Activated CD8-positive, alpha-beta T cell treated with anti-CD3 and anti-CD28 coated beads for 36 hours (primary cell): ENCODE results near the gene SPATS1. TPM values are rescaled to one million over a fixed set of nuclear protein-coding genes. Genes with fewer than 3 reads are reported as not detected.

Source experiments
- ATAC-seq: fragments of 200-7000 bp; cut with Tn5 transposase; one replicate; pipeline ENCODE4 v1.10.0; 2021; ENCODE audit warnings: mild to moderate bottlenecking, moderate library complexity
- CTCF ChIA-PET: fragments of 350-600 bp; sonication (Branson Sonifier 250); formaldehyde crosslinking; loops from one replicate; lab custom pipeline; 2021; ENCODE audit warnings: antibody characterized with exemption; lab: Charles Lee
- POLR2A ChIA-PET: fragments of 350-600 bp; sonication (Branson Sonifier 250); formaldehyde crosslinking; loops from one replicate; lab custom pipeline; 2021; ENCODE audit warnings: antibody characterized with exemption; lab: Charles Lee
- DNase-seq: peaks from one replicate; pipeline ENCODE4 v3.0.0-alpha.2; 2020
- H3K27ac Mint-ChIP-seq: one replicate; pipeline ENCODE4 v1.8.0; 2021; ENCODE audit warnings: mild to moderate bottlenecking, mixed read lengths
- H3K27me3 Mint-ChIP-seq: one replicate; pipeline ENCODE4 v1.8.0; 2021; ENCODE audit warnings: mixed read lengths
- H3K36me3 Mint-ChIP-seq: one replicate; pipeline ENCODE4 v1.8.0; 2021; ENCODE audit warnings: low read depth, mixed read lengths
- H3K4me1 Mint-ChIP-seq: one replicate; pipeline ENCODE4 v1.8.0; 2021; ENCODE audit warnings: low read depth, mixed read lengths
- H3K4me3 Mint-ChIP-seq: one replicate; pipeline ENCODE4 v1.8.0; 2021; ENCODE audit warnings: mild to moderate bottlenecking, moderate library complexity, mixed read lengths
- H3K9me3 Mint-ChIP-seq: one replicate; pipeline ENCODE4 v1.8.0; 2021; ENCODE audit warnings: mixed read lengths
- intact Hi-C: fragments of 100-400 bp; cut with micrococcal nuclease; formaldehyde crosslinking; loops from one replicate; pipeline ENCODE4 v1.10.0; 2022
- total RNA-seq, 2 experiments: library from RNA; stranded (reverse); gene quantifications; one replicate each; pipeline ENCODE4 v1.2.3, GENCODE V29; 2021
- TF ChIP-seq, protein P1 (sequence below): fragments of 200-600 bp; IDR thresholded peaks from one replicate; pipeline ENCODE4 v1.8.0; 2022; ENCODE audit warnings: antibody characterized with exemption, mild to moderate bottlenecking

Gene SPATS1
- total RNA-seq, 2 experiments from 2014 or later = not detected

DNA sequence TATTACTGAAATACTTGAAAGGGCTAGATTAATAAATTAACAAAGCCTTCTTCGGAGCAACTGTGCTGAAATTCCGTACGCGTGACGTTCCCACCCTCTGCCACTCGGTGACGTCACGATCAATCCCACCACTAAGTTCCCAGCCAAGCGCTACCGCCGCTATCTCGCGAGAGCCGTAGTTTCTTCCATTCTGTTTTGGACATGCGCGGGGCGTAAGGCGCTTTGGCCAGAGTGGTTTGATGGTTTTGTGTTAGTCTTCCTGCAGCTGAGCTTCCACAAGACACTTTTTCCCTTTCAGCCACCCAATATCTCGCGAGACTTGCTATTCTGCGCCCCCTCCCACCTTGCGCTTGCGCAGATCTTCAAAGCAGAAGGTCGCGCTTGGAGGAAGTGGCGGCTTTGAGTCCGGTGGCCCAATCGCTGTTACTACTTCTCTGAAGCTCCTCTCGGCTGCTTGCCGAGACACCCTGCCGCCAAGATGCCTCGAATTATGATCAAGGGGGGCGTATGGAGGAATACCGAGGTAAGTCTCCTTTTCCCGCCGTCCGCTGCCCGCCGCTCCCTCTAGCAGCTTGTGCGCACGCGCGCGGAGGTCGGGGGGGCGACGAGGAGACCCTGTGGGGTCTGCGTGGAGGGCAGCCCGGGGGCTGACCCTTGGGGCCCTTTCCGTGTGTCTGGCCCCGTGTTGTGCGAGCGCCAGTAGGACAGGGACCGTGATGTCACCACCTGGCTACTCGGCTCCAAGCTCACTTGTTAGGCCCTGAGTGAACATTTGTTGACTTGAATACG lies 45.1 kb downstream of the SPATS1 start, which contains the start of gene CDC5L:
Gene CDC5L, plus strand, starts transcription at position 361 of the 789 bp plus-strand sequence. Its CDS starts 118 bp downstream, at position 479.
- peak; percentile 97 for ATAC-seq
- TF ChIP-seq, protein P1, sequence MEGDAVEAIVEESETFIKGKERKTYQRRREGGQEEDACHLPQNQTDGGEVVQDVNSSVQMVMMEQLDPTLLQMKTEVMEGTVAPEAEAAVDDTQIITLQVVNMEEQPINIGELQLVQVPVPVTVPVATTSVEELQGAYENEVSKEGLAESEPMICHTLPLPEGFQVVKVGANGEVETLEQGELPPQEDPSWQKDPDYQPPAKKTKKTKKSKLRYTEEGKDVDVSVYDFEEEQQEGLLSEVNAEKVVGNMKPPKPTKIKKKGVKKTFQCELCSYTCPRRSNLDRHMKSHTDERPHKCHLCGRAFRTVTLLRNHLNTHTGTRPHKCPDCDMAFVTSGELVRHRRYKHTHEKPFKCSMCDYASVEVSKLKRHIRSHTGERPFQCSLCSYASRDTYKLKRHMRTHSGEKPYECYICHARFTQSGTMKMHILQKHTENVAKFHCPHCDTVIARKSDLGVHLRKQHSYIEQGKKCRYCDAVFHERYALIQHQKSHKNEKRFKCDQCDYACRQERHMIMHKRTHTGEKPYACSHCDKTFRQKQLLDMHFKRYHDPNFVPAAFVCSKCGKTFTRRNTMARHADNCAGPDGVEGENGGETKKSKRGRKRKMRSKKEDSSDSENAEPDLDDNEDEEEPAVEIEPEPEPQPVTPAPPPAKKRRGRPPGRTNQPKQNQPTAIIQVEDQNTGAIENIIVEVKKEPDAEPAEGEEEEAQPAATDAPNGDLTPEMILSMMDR = no peak
- intact Hi-C loops = no loop called here
- ChIA-PET POLR2A (interaction anchor here (0.8 to 1.8 kb wide), 6 partner anchors 10 to 141 kb away, joined by 3 to 12 read pairs (median 5); partner anchors contain the start of gene HSP90AB1), CTCF (interaction anchor here (1.3 to 1.9 kb wide), 5 partner anchors 9 to 120 kb away, joined by 3 to 8 read pairs (median 4); partner anchors contain the start of gene AARS2)
- H3K4me3 Mint-ChIP-seq = peak within 1 kb of the TSS; percentile 98
- H3K27me3 Mint-ChIP-seq = no peaks in the 10 kb centered on the region
- peaks cover 33% of the 10 kb centered on the region for H3K36me3 Mint-ChIP-seq
- no peaks in the 10 kb centered on the region for H3K9me3 Mint-ChIP-seq
- peaks cover 30% of the 10 kb centered on the region for H3K4me1 Mint-ChIP-seq
- H3K27ac Mint-ChIP-seq = peak within 1 kb of the TSS; percentile 99
- peak; percentile 98 for DNase-seq

GRCh38 chr6:44388135-44388487 lies 45.7 kb downstream of the SPATS1 start:
- Mint-ChIP-seq H3K36me3 (peaks cover 34% of the 10 kb centered on the region), H3K27ac (peak overlapping the region; percentile 99), H3K9me3 (no peaks in the 10 kb centered on the region), H3K27me3 (no peaks in the 10 kb centered on the region), H3K4me1 (peaks cover 30% of the 10 kb centered on the region), H3K4me3 (peak overlapping the region; percentile 98)
- intact Hi-C loops = no loop called here
- TF ChIP-seq, protein P1 = no peak
- ChIA-PET CTCF (interaction anchor here (1.3 to 1.6 kb wide), 3 partner anchors 38 to 120 kb away, joined by 3 to 8 read pairs (median 4); partner anchors contain the start of gene AARS2), POLR2A (interaction anchor here (1.5 to 1.8 kb wide), 2 partner anchors 9 to 13 kb away, joined by 7 to 12 read pairs; no protein-coding TSS in a partner anchor)
- no peak for ATAC-seq
- DNase-seq = no peak

DNA sequence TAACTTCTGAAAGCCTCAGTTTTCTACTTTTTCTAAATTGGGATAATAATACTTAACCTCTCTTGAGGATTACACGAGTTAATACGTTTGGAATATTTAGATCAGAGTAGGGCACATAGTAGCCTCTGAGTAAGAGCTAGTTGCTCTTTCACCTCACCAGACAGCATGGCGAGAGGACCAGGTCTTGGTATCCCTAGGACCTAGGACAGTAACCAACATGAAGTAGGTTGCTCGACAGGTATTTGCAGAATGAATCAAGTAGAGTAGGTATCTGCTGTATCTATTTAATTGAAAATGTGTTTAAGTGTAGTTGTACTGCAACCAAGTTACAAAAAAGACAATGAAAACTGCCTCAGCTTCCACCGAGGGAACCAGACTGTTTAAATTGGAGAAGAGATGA lies 46.4 kb downstream of the SPATS1 start:
- intact Hi-C loops = no loop called here
- H3K4me3 Mint-ChIP-seq = peak overlapping the region; percentile 98
- peak overlapping the region; percentile 99 for H3K27ac Mint-ChIP-seq
- CTCF ChIA-PET = interaction anchor here (0.7 to 1.5 kb wide), 2 partner anchors 37 to 86 kb away, joined by 3 to 4 read pairs; no protein-coding TSS in a partner anchor
- TF ChIP-seq, protein P1 = no peak
- ATAC-seq (no peak), DNase-seq (no peak)
- H3K9me3 Mint-ChIP-seq = no peaks in the 10 kb centered on the region
- peaks cover 30% of the 10 kb centered on the region for H3K4me1 Mint-ChIP-seq
- no peaks in the 10 kb centered on the region for H3K27me3 Mint-ChIP-seq
- H3K36me3 Mint-ChIP-seq = peaks cover 42% of the 10 kb centered on the region
- POLR2A ChIA-PET = interaction anchor here (1.0 to 1.2 kb wide), 2 partner anchors 15 to 20 kb away, joined by 3 read pairs; no protein-coding TSS in a partner anchor

DNA sequence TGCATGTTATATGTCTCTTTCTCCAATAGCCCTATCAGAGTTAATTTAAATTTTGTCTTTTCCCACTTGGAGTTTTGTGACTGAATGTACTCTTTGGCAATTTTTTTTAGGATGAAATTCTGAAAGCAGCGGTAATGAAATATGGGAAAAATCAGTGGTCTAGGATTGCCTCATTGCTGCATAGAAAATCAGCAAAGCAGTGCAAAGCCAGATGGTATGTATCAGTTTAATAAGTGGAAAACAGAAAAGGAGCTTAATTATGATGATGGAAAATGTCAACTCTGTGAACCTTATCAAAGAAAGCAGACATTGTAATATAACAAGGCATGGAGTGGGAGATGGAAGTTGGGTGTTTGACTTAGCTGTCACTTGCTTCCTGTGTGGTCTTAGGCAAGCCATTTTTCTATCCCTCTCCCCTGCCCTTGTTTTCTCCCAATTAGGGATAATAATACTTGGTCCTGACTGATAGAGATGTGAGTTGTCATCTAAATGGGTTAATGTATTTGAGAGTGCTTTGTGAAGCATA lies 47.8 kb downstream of the SPATS1 start:
- ChIA-PET CTCF (interaction anchor here (0.8 to 1.0 kb wide), 2 partner anchors 39 to 85 kb away, joined by 3 read pairs; no protein-coding TSS in a partner anchor), POLR2A (no interaction called here)
- ATAC-seq = no peak
- DNase-seq = no peak
- Mint-ChIP-seq H3K4me3 (peak overlapping the region; percentile 98), H3K36me3 (peaks cover 50% of the 10 kb centered on the region), H3K9me3 (no peaks in the 10 kb centered on the region), H3K27me3 (no peaks in the 10 kb centered on the region), H3K4me1 (peaks cover 30% of the 10 kb centered on the region), H3K27ac (no peak overlapping the region)
- TF ChIP-seq, protein P1 = no peak
- intact Hi-C loops = no loop called here

Other genes with a start within 250 kb of the SPATS1 start
- 10 to 100 TPM; 42.8 to 44.3 TPM for gene MRPL14, start 215.2 kb upstream of the SPATS1 start, total RNA-seq
- gene TMEM63B, start 215.1 kb upstream of the SPATS1 start, total RNA-seq = 10 to 100 TPM in 1 of 2 experiments, 1 to 10 TPM in 1; 9.1 to 12.9 TPM
- under 1 TPM; 0.11 to 0.18 TPM for gene CAPN11, start 183.8 kb upstream of the SPATS1 start, total RNA-seq
- gene MYMX, start 125.7 kb upstream of the SPATS1 start, total RNA-seq = not detected
- gene SLC29A1, start 119.1 kb upstream of the SPATS1 start, total RNA-seq = 10 to 100 TPM; 56.1 to 57.4 TPM
- gene HSP90AB1, start 95.5 kb upstream of the SPATS1 start, total RNA-seq = 1,000 to 10,000 TPM; 2,124 to 2,130 TPM
- 10 to 100 TPM; 15.4 to 16.7 TPM for gene SLC35B2, start 85.1 kb upstream of the SPATS1 start, total RNA-seq
- 10 to 100 TPM; 13.3 to 17.9 TPM for gene NFKBIE, start 77.1 kb upstream of the SPATS1 start, total RNA-seq
- under 1 TPM in 1 of 2 experiments, not detected in 1; 0.05 TPM for gene TMEM151B, start 72.2 kb upstream of the SPATS1 start, total RNA-seq
- 10 to 100 TPM; 16.2 to 16.3 TPM for gene AARS2, start 29.3 kb upstream of the SPATS1 start, total RNA-seq
- 10 to 100 TPM; 20.4 to 21.4 TPM for gene CDC5L, start 45.1 kb downstream of the SPATS1 start, total RNA-seq